ENCODE data around the gene MRPL38.
A peak's percentile ranks its signal among the peaks of the same experiment; 100 is the strongest.

The MRPL38 gene

GRCh38 chr17:75881678-75882454 is 22.8 kb downstream of the MRPL38 start:
- Histone ChIP-seq H3K27ac (peak overlapping the region in 1 of 2 donors; percentile 5), H3K4me3 (no peak overlapping the region)
- no peak for DNase-seq (ENCODE audit: low spot score)
- no peak for TF ChIP-seq CTCF (IDR thresholded peaks at IDR 0.05)

- DNase-seq (ENCODE audit: low spot score) = no peak
- Histone ChIP-seq H3K27ac (peak overlapping the region in 1 of 2 donors; percentile 4), H3K4me3 (no peak overlapping the region)
Observed at GRCh38 chr17:75880266-75880665, 24.4 kb downstream of the MRPL38 start.

GRCh38 chr17:75878174-75878998 is 26.3 kb downstream of the MRPL38 start, which contains the start of gene TRIM47:
TRIM47 (minus strand) TSS chr17:75878581; CDS start chr17:75878548, 33 bp downstream.
- Histone ChIP-seq H3K27ac (peak within 1 kb of the TSS; percentile 96 to 97), H3K4me3 (peak within 1 kb of the TSS; percentile 91)
- peak; percentile 92 for DNase-seq (ENCODE audit: low spot score)
- TF ChIP-seq CTCF (IDR thresholded peaks at IDR 0.05) = no peak

More at GRCh38 chr17:75880266-75880665, 24.4 kb downstream of the MRPL38 start:
- no peak for TF ChIP-seq CTCF (IDR thresholded peaks at IDR 0.05)

- peak overlapping the region; percentile 96 to 97 for H3K27ac ChIP-seq
- no peak for DNase-seq (ENCODE audit: low spot score)
- peak overlapping the region; percentile 91 for H3K4me3 ChIP-seq
- TF ChIP-seq CTCF (IDR thresholded peaks at IDR 0.05) = no peak
Observed at GRCh38 chr17:75877752-75878173, 26.9 kb downstream of the MRPL38 start.

DNA sequence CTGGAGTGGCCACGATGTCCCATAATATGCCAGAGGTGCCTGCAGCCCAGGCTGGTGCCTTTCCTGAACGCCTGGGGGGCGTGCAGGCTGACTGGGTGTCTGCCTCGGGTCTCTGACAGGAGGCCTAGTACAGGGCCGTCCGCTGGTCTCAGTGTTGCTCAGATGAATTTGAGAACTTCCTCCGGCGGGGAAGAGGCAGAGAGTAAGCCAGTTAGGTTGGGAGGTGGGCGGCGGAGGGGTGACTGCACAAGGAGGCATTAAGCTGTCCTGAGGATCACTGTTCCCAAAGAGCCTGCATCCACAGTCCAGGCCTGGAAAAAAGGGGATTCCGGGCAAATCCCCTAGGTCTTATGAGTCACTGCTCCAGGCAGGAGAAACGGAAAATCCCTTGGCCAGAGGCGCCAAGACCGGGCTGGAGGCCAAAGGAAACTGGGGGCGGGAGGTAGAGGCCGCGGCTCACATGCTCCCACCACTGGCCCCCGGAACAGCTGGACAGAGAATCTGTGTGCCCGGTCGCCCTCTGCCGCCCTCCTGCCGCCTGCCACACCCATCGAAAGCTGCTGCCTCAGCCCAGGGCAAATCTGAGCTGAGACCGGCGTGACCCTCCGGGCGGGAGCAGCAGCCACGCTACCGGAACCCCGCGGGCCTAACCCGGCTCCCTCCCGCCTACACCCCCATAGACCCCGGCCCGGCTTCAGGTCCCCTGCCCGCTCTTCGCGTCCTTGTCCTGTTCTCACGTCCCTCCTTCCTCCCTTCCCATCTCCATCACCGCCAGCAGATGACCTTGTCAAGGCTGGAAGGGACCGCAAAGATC is 27.5 kb downstream of the MRPL38 start:
- peak; percentile 98 for DNase-seq (ENCODE audit: low spot score)
- Histone ChIP-seq H3K4me3 (peak overlapping the region; percentile 91), H3K27ac (peak overlapping the region; percentile 96 to 97)
- TF ChIP-seq CTCF (IDR thresholded peaks at IDR 0.05) = no peak

DNA sequence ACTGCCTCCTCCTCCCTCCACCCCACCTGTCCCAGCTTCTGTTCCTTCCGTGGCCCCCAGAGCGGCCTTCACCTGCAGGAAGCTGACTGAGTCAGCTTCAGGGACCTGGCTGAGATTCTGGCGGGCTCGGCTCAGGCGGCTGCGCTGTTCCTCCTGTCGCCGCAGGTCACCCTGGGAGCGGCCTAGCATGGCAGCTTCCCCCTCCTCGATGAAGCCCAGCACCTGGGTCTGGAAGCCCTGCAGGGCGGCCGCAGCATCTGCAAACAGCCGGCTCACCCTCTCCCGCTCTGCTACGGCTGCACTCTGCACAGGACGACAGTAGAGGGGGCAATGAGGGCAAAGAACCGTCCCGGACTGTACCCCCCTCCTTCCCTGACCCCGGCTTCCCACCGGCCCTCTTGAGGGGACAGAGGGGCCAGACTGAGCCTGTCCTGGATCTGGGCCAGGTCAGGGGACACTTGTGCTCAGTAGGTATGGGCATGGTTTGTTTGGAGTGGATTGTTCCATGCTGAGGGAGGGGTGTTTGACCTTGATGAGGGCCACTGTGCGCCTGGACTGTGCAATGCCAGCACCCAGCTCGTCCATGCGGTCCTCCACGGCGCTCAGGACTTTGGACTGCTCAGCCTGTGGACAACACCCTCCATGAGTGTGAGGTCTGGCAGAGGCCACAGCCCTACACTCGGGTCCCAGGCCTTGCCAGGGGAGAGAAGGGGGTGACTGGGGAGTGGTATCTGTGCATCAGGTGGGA is 28.3 kb downstream of the MRPL38 start:
- TF ChIP-seq CTCF (IDR thresholded peaks at IDR 0.05) = no peak
- H3K27ac ChIP-seq = peak overlapping the region; percentile 96 to 97
- DNase-seq (ENCODE audit: low spot score) = no peak
- H3K4me3 ChIP-seq = peak overlapping the region; percentile 91
